ENCODE data around the gene MAPK14.
"Not testable (repeated sequence)": the region's sequence is repeated elsewhere in the genome, so short reads cannot be mapped to it uniquely, and the experiment has no call there.

- TF ChIP-seq, protein P1, sequence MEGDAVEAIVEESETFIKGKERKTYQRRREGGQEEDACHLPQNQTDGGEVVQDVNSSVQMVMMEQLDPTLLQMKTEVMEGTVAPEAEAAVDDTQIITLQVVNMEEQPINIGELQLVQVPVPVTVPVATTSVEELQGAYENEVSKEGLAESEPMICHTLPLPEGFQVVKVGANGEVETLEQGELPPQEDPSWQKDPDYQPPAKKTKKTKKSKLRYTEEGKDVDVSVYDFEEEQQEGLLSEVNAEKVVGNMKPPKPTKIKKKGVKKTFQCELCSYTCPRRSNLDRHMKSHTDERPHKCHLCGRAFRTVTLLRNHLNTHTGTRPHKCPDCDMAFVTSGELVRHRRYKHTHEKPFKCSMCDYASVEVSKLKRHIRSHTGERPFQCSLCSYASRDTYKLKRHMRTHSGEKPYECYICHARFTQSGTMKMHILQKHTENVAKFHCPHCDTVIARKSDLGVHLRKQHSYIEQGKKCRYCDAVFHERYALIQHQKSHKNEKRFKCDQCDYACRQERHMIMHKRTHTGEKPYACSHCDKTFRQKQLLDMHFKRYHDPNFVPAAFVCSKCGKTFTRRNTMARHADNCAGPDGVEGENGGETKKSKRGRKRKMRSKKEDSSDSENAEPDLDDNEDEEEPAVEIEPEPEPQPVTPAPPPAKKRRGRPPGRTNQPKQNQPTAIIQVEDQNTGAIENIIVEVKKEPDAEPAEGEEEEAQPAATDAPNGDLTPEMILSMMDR (conservative IDR thresholded peaks at IDR 0.05; ENCODE audit: low read depth, low read length) = not testable (repeated sequence)
- TF ChIP-seq EZH2 (IDR thresholded peaks at IDR 0.05; ENCODE audit: borderline replicate concordance, low read depth, low read length, poor library complexity, severe bottlenecking) = not testable (repeated sequence)
These were observed 5.5 kb downstream of the MAPK14 start for GRCh38 chr6:36033144-36033543.

Data from A673 (cell line).